ENCODE results near the gene CREB3.

Gene CREB3

GRCh38 chr9:35727676-35728040 lies 4.8 kb upstream of the CREB3 start:
- no peak for DNase-seq (ENCODE audit: low read depth)

GRCh38 chr9:35728041-35728971 lies 4.2 kb upstream of the CREB3 start:
- no peak for DNase-seq (ENCODE audit: low read depth)

- DNase-seq (ENCODE audit: low read depth): no peak
Observed at GRCh38 chr9:35729101-35729500, 3.4 kb upstream of the CREB3 start.

- DNase-seq (ENCODE audit: low read depth): no peak
Observed at GRCh38 chr9:35729700-35730485, 2.6 kb upstream of the CREB3 start.

GRCh38 chr9:35730486-35730854 lies 2.0 kb upstream of the CREB3 start:
- DNase-seq (ENCODE audit: low read depth): no peak

GRCh38 chr9:35731415-35732184 lies 866 bp upstream of the CREB3 start:
- DNase-seq (ENCODE audit: low read depth): no peak

- no peak for DNase-seq (ENCODE audit: low read depth)
Observed at GRCh38 chr9:35732800-35733541, 505 bp downstream of the CREB3 start.

GRCh38 chr9:35734096-35734495 lies 1.6 kb downstream of the CREB3 start:
- no peak for DNase-seq (ENCODE audit: low read depth)

- no peak for DNase-seq (ENCODE audit: low read depth)
Observed at GRCh38 chr9:35736201-35736633, 3.8 kb downstream of the CREB3 start.

- no peak for DNase-seq (ENCODE audit: low read depth)
Observed at GRCh38 chr9:35737143-35737542, 4.7 kb downstream of the CREB3 start.

GRCh38 chr9:35738186-35738585 lies 5.7 kb downstream of the CREB3 start:
- DNase-seq (ENCODE audit: low read depth): no peak

- DNase-seq (ENCODE audit: low read depth): no peak
Observed at GRCh38 chr9:35738924-35739323, 6.5 kb downstream of the CREB3 start.

- no peak for DNase-seq (ENCODE audit: low read depth)
Observed at GRCh38 chr9:35740243-35740642, 7.8 kb downstream of the CREB3 start.

GRCh38 chr9:35741740-35742139 lies 9.3 kb downstream of the CREB3 start:
- DNase-seq (ENCODE audit: low read depth): no peak

GRCh38 chr9:35743452-35743851 lies 11.0 kb downstream of the CREB3 start:
- no peak for DNase-seq (ENCODE audit: low read depth)

- no peak for DNase-seq (ENCODE audit: low read depth)
Observed at GRCh38 chr9:35743880-35744518, 11.5 kb downstream of the CREB3 start.

- DNase-seq (ENCODE audit: low read depth): no peak
Observed at GRCh38 chr9:35745569-35745968, 13.1 kb downstream of the CREB3 start.

- DNase-seq (ENCODE audit: low read depth): no peak
Observed at GRCh38 chr9:35746583-35746982, 14.1 kb downstream of the CREB3 start.

GRCh38 chr9:35748242-35748857 lies 15.9 kb downstream of the CREB3 start:
- DNase-seq (ENCODE audit: low read depth): no peak

GRCh38 chr9:35748858-35749514 lies 16.5 kb downstream of the CREB3 start, which contains the start of the genes GBA2 and RGP1:
Gene GBA2 (minus strand): TSS chr9:35749228. CDS start chr9:35748704, 524 bp downstream.
Gene RGP1 (plus strand): TSS chr9:35749287. CDS start chr9:35749756, 469 bp downstream.
- peak; percentile 61 for DNase-seq (ENCODE audit: low read depth)

Measured in stimulated activated CD8-positive, alpha-beta memory T cell treated with anti-CD3 and anti-CD28 coated beads, Interleukin-12 subunit alpha, Interleukin-12 subunit beta, amount 100 ng/mL, for 4 hours (primary cell).